22Rv1 (cell line): ENCODE data around the gene PRICKLE1.

Source experiments
- ZFX ChIP-seq: fragments of 450-650 bp; IDR thresholded peaks from 2 replicates; pipeline ENCODE4 v1.6.1; 2017; ENCODE audit warnings: antibody characterized with exemption, borderline replicate concordance
- TF ChIP-seq, protein P1 (sequence below): fragments of 450-650 bp; IDR thresholded peaks from 2 replicates; pipeline ENCODE4 v1.5.1; 2017; ENCODE audit warnings: mild to moderate bottlenecking

DNA sequence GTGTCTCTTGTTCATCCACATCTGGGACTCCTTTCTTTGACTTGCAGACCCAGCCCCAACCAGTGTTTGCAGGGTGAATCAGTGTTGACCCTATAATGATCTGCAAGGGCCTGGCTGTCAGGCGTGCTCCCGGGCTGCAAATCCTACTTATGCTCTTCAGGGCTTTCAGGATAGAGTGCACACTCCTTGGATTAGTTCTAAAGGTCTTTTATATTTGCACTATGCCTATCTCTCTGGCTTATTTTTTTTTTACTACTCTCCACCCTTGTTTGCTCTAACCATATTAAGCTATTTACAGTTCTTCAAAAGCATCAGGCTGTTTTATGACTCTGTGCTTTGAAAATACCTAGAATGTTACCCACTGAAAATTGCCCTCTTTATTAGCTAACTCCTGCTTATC is 4.3 kb upstream of the PRICKLE1 start:
- TF ChIP-seq, protein P1, sequence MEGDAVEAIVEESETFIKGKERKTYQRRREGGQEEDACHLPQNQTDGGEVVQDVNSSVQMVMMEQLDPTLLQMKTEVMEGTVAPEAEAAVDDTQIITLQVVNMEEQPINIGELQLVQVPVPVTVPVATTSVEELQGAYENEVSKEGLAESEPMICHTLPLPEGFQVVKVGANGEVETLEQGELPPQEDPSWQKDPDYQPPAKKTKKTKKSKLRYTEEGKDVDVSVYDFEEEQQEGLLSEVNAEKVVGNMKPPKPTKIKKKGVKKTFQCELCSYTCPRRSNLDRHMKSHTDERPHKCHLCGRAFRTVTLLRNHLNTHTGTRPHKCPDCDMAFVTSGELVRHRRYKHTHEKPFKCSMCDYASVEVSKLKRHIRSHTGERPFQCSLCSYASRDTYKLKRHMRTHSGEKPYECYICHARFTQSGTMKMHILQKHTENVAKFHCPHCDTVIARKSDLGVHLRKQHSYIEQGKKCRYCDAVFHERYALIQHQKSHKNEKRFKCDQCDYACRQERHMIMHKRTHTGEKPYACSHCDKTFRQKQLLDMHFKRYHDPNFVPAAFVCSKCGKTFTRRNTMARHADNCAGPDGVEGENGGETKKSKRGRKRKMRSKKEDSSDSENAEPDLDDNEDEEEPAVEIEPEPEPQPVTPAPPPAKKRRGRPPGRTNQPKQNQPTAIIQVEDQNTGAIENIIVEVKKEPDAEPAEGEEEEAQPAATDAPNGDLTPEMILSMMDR, result no peak
- no peak for TF ChIP-seq ZFX
